HEK293 (cell line): ENCODE measurements around the gene BEND3.

Experiments used
- CTCF ChIA-PET: fragments of 350-600 bp; formaldehyde crosslinking; extraction: SDS; loops from one replicate; lab custom pipeline; 2021; ENCODE audit warnings: antibody characterized with exemption; lab: Yijun Ruan, JAX
- POLR2A ChIA-PET: fragments of 300-600 bp; formaldehyde crosslinking; extraction: SDS; loops from one replicate; lab custom pipeline; 2020; ENCODE audit warnings: antibody characterized with exemption, inconsistent platforms; lab: Yijun Ruan, JAX
- H3K27ac ChIP-seq: fragments of 200-500 bp; sonication (Bioruptor generic); 2 replicates; pipeline ENCODE4 v1.5.1; 2014; ENCODE audit warnings: low read depth, low read length, control low read depth, inconsistent platforms; ENCODE audit errors: extremely low read depth
- H3K36me3 ChIP-seq, 2 experiments: fragments of 200-500 bp in 1 of 2; sonication (Bioruptor generic) in 1 of 2; 1 replicate in 1 of 2; 2 replicates in 1 of 2; pipeline ENCODE4 v1.5.1; 2014 to 2017; ENCODE audit warnings: inconsistent platforms in 2 of 2, low read length in 2 of 2; ENCODE audit not compliant: control insufficient read depth in 2 of 2, insufficient read depth in 1 of 2
- H3K4me1 ChIP-seq: fragments of 200-500 bp; sonication (Bioruptor generic); 2 replicates; pipeline ENCODE4 v1.5.1; 2014; ENCODE audit warnings: mild to moderate bottlenecking, low read length, inconsistent platforms; ENCODE audit not compliant: control insufficient read depth, insufficient read depth
- H3K4me3 ChIP-seq: 2 replicates; pipeline ENCODE4 v1.5.1; 2011; ENCODE audit warnings: low read depth, mild to moderate bottlenecking, control low read depth, low read length, moderate library complexity
- H3K9me3 ChIP-seq: fragments of 200-500 bp; sonication (Bioruptor generic); 2 replicates; pipeline ENCODE4 v1.5.1; 2014; ENCODE audit warnings: low read depth, low read length, inconsistent platforms; ENCODE audit not compliant: control insufficient read depth, insufficient read depth
- BCL6B ChIP-seq: fragments of 450-650 bp; formaldehyde crosslinking; IDR thresholded peaks from 2 replicates; pipeline ENCODE4 v1.5.1; 2017; ENCODE audit warnings: missing biosample characterization, missing genetic modification characterization
- GLIS1 ChIP-seq: fragments of 450-650 bp; formaldehyde crosslinking; IDR thresholded peaks from 2 replicates; pipeline ENCODE4 v1.5.1; 2016; ENCODE audit warnings: missing biosample characterization, missing genetic modification characterization
- OVOL3 ChIP-seq: fragments of 450-650 bp; formaldehyde crosslinking; IDR thresholded peaks from 2 replicates; pipeline ENCODE4 v1.5.1; 2016; ENCODE audit warnings: missing biosample characterization, missing genetic modification characterization
- SP3 ChIP-seq: fragments of 450-650 bp; formaldehyde crosslinking; IDR thresholded peaks from 2 replicates; pipeline ENCODE4 v1.5.1; 2016; ENCODE audit warnings: missing biosample characterization, missing genetic modification characterization
- YY1 ChIP-seq: fragments of 450-650 bp; formaldehyde crosslinking; IDR thresholded peaks from 2 replicates; pipeline ENCODE4 v1.5.1; 2018; ENCODE audit warnings: missing biosample characterization, missing genetic modification characterization
- ZBTB10 ChIP-seq: fragments of 450-650 bp; formaldehyde crosslinking; IDR thresholded peaks from 2 replicates; pipeline ENCODE4 v1.5.1; 2016; ENCODE audit warnings: missing biosample characterization, missing genetic modification characterization
- ZBTB17 ChIP-seq: fragments of 450-650 bp; formaldehyde crosslinking; IDR thresholded peaks from 2 replicates; pipeline ENCODE4 v1.5.1; 2016; ENCODE audit warnings: missing biosample characterization, missing genetic modification characterization
- ZFP37 ChIP-seq: fragments of 450-650 bp; formaldehyde crosslinking; IDR thresholded peaks from 2 replicates; pipeline ENCODE4 v1.5.1; 2016; ENCODE audit warnings: missing biosample characterization, missing genetic modification characterization
- ZFP69B ChIP-seq: fragments of 450-650 bp; formaldehyde crosslinking; IDR thresholded peaks from 2 replicates; pipeline ENCODE4 v1.5.1; 2016; ENCODE audit warnings: missing biosample characterization, missing genetic modification characterization
- ZNF133 ChIP-seq: fragments of 450-650 bp; formaldehyde crosslinking; IDR thresholded peaks from 2 replicates; pipeline ENCODE4 v1.5.1; 2016; ENCODE audit warnings: missing biosample characterization, missing genetic modification characterization
- ZNF138 ChIP-seq: fragments of 450-650 bp; formaldehyde crosslinking; IDR thresholded peaks from 2 replicates; pipeline ENCODE4 v1.5.1; 2016; ENCODE audit warnings: missing biosample characterization, missing genetic modification characterization, borderline replicate concordance
- ZNF221 ChIP-seq: fragments of 450-650 bp; formaldehyde crosslinking; IDR thresholded peaks from 2 replicates; pipeline ENCODE4 v1.5.1; 2017; ENCODE audit warnings: missing biosample characterization, missing genetic modification characterization, borderline replicate concordance
- ZNF24 ChIP-seq: fragments of 450-650 bp; formaldehyde crosslinking; IDR thresholded peaks from 2 replicates; pipeline ENCODE4 v1.5.1; 2016; ENCODE audit warnings: missing biosample characterization, missing genetic modification characterization
- ZNF274 ChIP-seq, 2 experiments: fragments of 200-500 bp in 1 of 2; fragments of 450-650 bp in 1 of 2; sonication (Bioruptor generic) in 1 of 2; formaldehyde crosslinking in 1 of 2; IDR thresholded peaks; 2 replicates each; pipeline versions ENCODE4 v1.5.1 to v1.6.1; 2014 to 2016; ENCODE audit warnings: borderline replicate concordance in 1 of 2, inconsistent platforms in 1 of 2, low read length in 1 of 2, missing biosample characterization in 1 of 2, missing genetic modification characterization in 1 of 2
- ZNF362 ChIP-seq: fragments of 450-650 bp; formaldehyde crosslinking; IDR thresholded peaks from 2 replicates; pipeline ENCODE4 v1.5.1; 2016; ENCODE audit warnings: missing biosample characterization, missing genetic modification characterization
- ZNF514 ChIP-seq: fragments of 450-650 bp; formaldehyde crosslinking; IDR thresholded peaks from 2 replicates; pipeline ENCODE4 v1.5.1; 2016; ENCODE audit warnings: missing biosample characterization, missing genetic modification characterization
- ZNF571 ChIP-seq: fragments of 450-650 bp; formaldehyde crosslinking; IDR thresholded peaks from 2 replicates; pipeline ENCODE4 v1.5.0; 2017; ENCODE audit warnings: missing biosample characterization, missing genetic modification characterization
- ZNF585B ChIP-seq: fragments of 450-650 bp; formaldehyde crosslinking; IDR thresholded peaks from 2 replicates; pipeline ENCODE4 v1.5.1; 2016; ENCODE audit warnings: missing biosample characterization, missing genetic modification characterization
- ZNF629 ChIP-seq: fragments of 450-650 bp; formaldehyde crosslinking; IDR thresholded peaks from 2 replicates; pipeline ENCODE4 v1.5.1; 2017; ENCODE audit warnings: missing biosample characterization, missing genetic modification characterization
- ZNF658 ChIP-seq: fragments of 450-650 bp; formaldehyde crosslinking; IDR thresholded peaks from 2 replicates; pipeline ENCODE4; 2016; ENCODE audit warnings: missing biosample characterization, missing genetic modification characterization
- ZNF747 ChIP-seq: fragments of 450-650 bp; formaldehyde crosslinking; IDR thresholded peaks from 2 replicates; pipeline ENCODE4 v1.5.1; 2016; ENCODE audit warnings: missing biosample characterization, missing genetic modification characterization
- ZNF768 ChIP-seq: fragments of 450-650 bp; formaldehyde crosslinking; IDR thresholded peaks from 2 replicates; pipeline ENCODE4 v1.5.1; 2018; ENCODE audit warnings: missing biosample characterization, mild to moderate bottlenecking, missing genetic modification characterization

BEND3 gene

GRCh38 chr6:107128175-107128574 lies 12.9 kb upstream of the BEND3 start:
- ChIA-PET POLR2A (no interaction called here), CTCF (interaction anchor here (2.1 kb wide), 1 partner anchor 14 kb away, joined by 6 read pairs; no protein-coding TSS in a partner anchor)
- no peak for TF ChIP-seq GLIS1
- no peak for TF ChIP-seq ZNF221 (tag by site-specific recombination)
- no peak for TF ChIP-seq OVOL3 (tag by site-specific recombination)
- no peak for TF ChIP-seq BCL6B (tag by site-specific recombination)
- H3K36me3 ChIP-seq, result no peaks in the 10 kb centered on the region
- H3K9me3 ChIP-seq, result no peaks in the 10 kb centered on the region
- H3K4me3 ChIP-seq, result no peak overlapping the region
- no peak overlapping the region for H3K27ac ChIP-seq
- no peaks in the 10 kb centered on the region for H3K4me1 ChIP-seq

GRCh38 chr6:107125771-107126170 lies 10.5 kb upstream of the BEND3 start:
- H3K36me3 ChIP-seq, result no peaks in the 10 kb centered on the region
- no peaks in the 10 kb centered on the region for H3K4me1 ChIP-seq
- TF ChIP-seq ZNF138 (no peak), ZNF274 (IDR thresholded peaks at IDR 0.05; ENCODE audit: low read length) (no peak), ZNF274 (tag by site-specific recombination; IDR thresholded peaks at IDR 0.05; ENCODE audit: borderline replicate concordance) (no peak), ZNF362 (tag by site-specific recombination) (no peak), ZNF629 (tag by site-specific recombination) (no peak), YY1 (tag by site-specific recombination) (no peak), ZNF658 (tag by site-specific recombination) (no peak), ZNF571 (no peak), ZNF24 (tag by site-specific recombination) (no peak), ZFP37 (tag by site-specific recombination) (no peak), ZNF133 (no peak), ZNF768 (tag by site-specific recombination) (no peak), ZBTB10 (tag by site-specific recombination) (no peak), ZNF514 (tag by site-specific recombination) (no peak), ZNF585B (tag by site-specific recombination) (no peak), ZNF747 (no peak), ZBTB17 (no peak), ZFP69B (tag by site-specific recombination) (no peak), SP3 (tag by site-specific recombination) (no peak)
- TF ChIP-seq, all 188 proteins: peak for 0
- CTCF ChIA-PET, result interaction anchor here (0.9 to 1.7 kb wide), 2 partner anchors 12 to 15 kb away, joined by 3 to 4 read pairs; no protein-coding TSS in a partner anchor
- no peak overlapping the region for H3K27ac ChIP-seq
- no peak overlapping the region for H3K4me3 ChIP-seq
- H3K9me3 ChIP-seq, result no peaks in the 10 kb centered on the region
- POLR2A ChIA-PET, result no interaction called here
